Suprapubic skin (tissue), 4 donors: ENCODE measurements around the gene FSTL4. TPM values are rescaled to one million over a fixed set of nuclear protein-coding genes. Genes with fewer than 3 reads are reported as not detected.

Experiments used
- DNase-seq, 2 donors: peaks; one replicate each; pipeline ENCODE4 v3.0.0-alpha.2; 2019; ENCODE audit warnings: low spot score in 2 of 2
- H3K27ac ChIP-seq: fragments of 200-600 bp; sonication (generic); one replicate; pipeline ENCODE4 v1.5.1; 2019
- H3K27me3 ChIP-seq: fragments of 200-600 bp; sonication (generic); one replicate; pipeline ENCODE4 v1.5.1; 2019
- H3K36me3 ChIP-seq: fragments of 200-600 bp; sonication (generic); one replicate; pipeline ENCODE4 v1.5.1; 2019
- H3K4me1 ChIP-seq: fragments of 200-600 bp; sonication (generic); one replicate; pipeline ENCODE4 v1.5.1; 2019
- H3K4me3 ChIP-seq: fragments of 200-600 bp; sonication (generic); one replicate; pipeline ENCODE4 v1.5.1; 2019; ENCODE audit warnings: mild to moderate bottlenecking
- H3K9me3 ChIP-seq: fragments of 200-600 bp; sonication (generic); one replicate; pipeline ENCODE4 v1.5.1; 2019
- CTCF ChIP-seq, 2 donors: fragments of 200-600 bp in 1 of 2; fragments of 450-650 bp in 1 of 2; sonication (generic) in 1 of 2; IDR thresholded peaks; one replicate each; pipeline ENCODE4 v1.5.1; 2016 to 2019; ENCODE audit warnings: antibody characterized with exemption in 2 of 2, mild to moderate bottlenecking in 1 of 2, moderate library complexity in 1 of 2
- EP300 ChIP-seq: sonication (generic); formaldehyde crosslinking; IDR thresholded peaks from one replicate; pipeline ENCODE4 v1.6.1; 2017; ENCODE audit warnings: antibody characterized with exemption
- POLR2A ChIP-seq, 2 donors: fragments of 450-650 bp; IDR thresholded peaks; one replicate each; pipeline ENCODE4 v1.6.1; 2017; ENCODE audit warnings: antibody characterized with exemption in 2 of 2, mild to moderate bottlenecking in 2 of 2, moderate library complexity in 2 of 2
- POLR2AphosphoS5 ChIP-seq, 3 donors: sonication (generic); formaldehyde crosslinking; IDR thresholded peaks; one replicate each; pipeline ENCODE4 v1.6.1; 2017; ENCODE audit warnings: antibody characterized with exemption in 3 of 3
- WGBS: methylation state at CpG from one replicate; pipeline ENCODE4 v1.1.5; 2018; 5-methylcytosine and 5-hydroxymethylcytosine counted together
- total RNA-seq, 4 donors: library from RNA; depleted of rRNA; stranded (reverse); fragments of >200 nt; gene quantifications; one replicate each; pipeline ENCODE4 v1.1.0, GENCODE V29; 2016

Gene FSTL4
- total RNA-seq, 4 donors from 2014 or later: 2.3 to 6.4 (median 5.8) TPM

- Histone ChIP-seq H3K27me3 (no peaks in the 10 kb centered on the region), H3K4me3 (no peak overlapping the region), H3K9me3 (no peaks in the 10 kb centered on the region), H3K27ac (no peak overlapping the region), H3K4me1 (no peaks in the 10 kb centered on the region), H3K36me3 (no peaks in the 10 kb centered on the region)
- TF ChIP-seq EP300: no peak
- TF ChIP-seq POLR2AphosphoS5 (IDR thresholded peaks at IDR 0.05): no peak
- no peak for TF ChIP-seq POLR2A (IDR thresholded peaks at IDR 0.05)
- peak; percentile 17 to 37 for DNase-seq
- WGBS: 92% methylated on average over 10 of the region's 10 CpGs
Measured at GRCh38 chr5:133390416-133391353, 221.7 kb downstream of the FSTL4 start.

- Histone ChIP-seq H3K4me3 (no peak overlapping the region), H3K27ac (no peak overlapping the region), H3K27me3 (no peaks in the 10 kb centered on the region), H3K36me3 (no peaks in the 10 kb centered on the region), H3K4me1 (no peaks in the 10 kb centered on the region), H3K9me3 (no peaks in the 10 kb centered on the region)
- TF ChIP-seq EP300 (no peak), POLR2AphosphoS5 (IDR thresholded peaks at IDR 0.05) (no peak), POLR2A (IDR thresholded peaks at IDR 0.05) (no peak), CTCF (IDR thresholded peaks at IDR 0.05) (no peak)
- peak in 1 of 2 donors; percentile 15 for DNase-seq
- WGBS: 70% methylated on average over 4 of the region's 4 CpGs
Measured at GRCh38 chr5:133389066-133389590, 223.2 kb downstream of the FSTL4 start.

- Histone ChIP-seq H3K36me3 (no peaks in the 10 kb centered on the region), H3K27me3 (no peaks in the 10 kb centered on the region), H3K4me3 (no peak overlapping the region), H3K9me3 (no peaks in the 10 kb centered on the region), H3K27ac (no peak overlapping the region), H3K4me1 (no peaks in the 10 kb centered on the region)
- peak; percentile 31 to 62 for DNase-seq
- 93% methylated on average over 9 of the region's 9 CpGs for WGBS
- TF ChIP-seq POLR2AphosphoS5 (IDR thresholded peaks at IDR 0.05) (no peak), EP300 (no peak), CTCF (IDR thresholded peaks at IDR 0.05) (no peak), POLR2A (IDR thresholded peaks at IDR 0.05) (no peak)
Measured at GRCh38 chr5:133387621-133388020, 224.7 kb downstream of the FSTL4 start.

GRCh38 chr5:133387091-133387490 is 225.2 kb downstream of the FSTL4 start:
- 71% methylated on average over 4 of the region's 4 CpGs for WGBS
- Histone ChIP-seq H3K27me3 (no peaks in the 10 kb centered on the region), H3K36me3 (no peaks in the 10 kb centered on the region), H3K4me3 (no peak overlapping the region), H3K27ac (no peak overlapping the region), H3K4me1 (no peaks in the 10 kb centered on the region), H3K9me3 (no peaks in the 10 kb centered on the region)
- TF ChIP-seq POLR2A (IDR thresholded peaks at IDR 0.05) (no peak), EP300 (no peak)
- peak; percentile 8 to 44 for DNase-seq

- no peaks in the 10 kb centered on the region for H3K27me3 ChIP-seq
- WGBS: 75% methylated on average over 10 of the region's 10 CpGs
- H3K36me3 ChIP-seq: no peaks in the 10 kb centered on the region
- no peak overlapping the region for H3K4me3 ChIP-seq
- TF ChIP-seq POLR2AphosphoS5 (IDR thresholded peaks at IDR 0.05) (no peak), CTCF (IDR thresholded peaks at IDR 0.05) (no peak), POLR2A (IDR thresholded peaks at IDR 0.05) (no peak), EP300 (no peak)
- H3K4me1 ChIP-seq: no peaks in the 10 kb centered on the region
- DNase-seq: peak in 1 of 2 donors; percentile 32
- no peaks in the 10 kb centered on the region for H3K9me3 ChIP-seq
- H3K27ac ChIP-seq: no peak overlapping the region
Measured at GRCh38 chr5:133386662-133387061, 225.7 kb downstream of the FSTL4 start.

GRCh38 chr5:133385346-133385745 is 227.0 kb downstream of the FSTL4 start:
- WGBS: 99% methylated on average over 5 of the region's 5 CpGs
- TF ChIP-seq POLR2A (IDR thresholded peaks at IDR 0.05) (no peak), CTCF (IDR thresholded peaks at IDR 0.05) (no peak), POLR2AphosphoS5 (IDR thresholded peaks at IDR 0.05) (no peak), EP300 (no peak)

More at GRCh38 chr5:133385346-133385745, 227.0 kb downstream of the FSTL4 start:
- Histone ChIP-seq H3K9me3 (no peaks in the 10 kb centered on the region), H3K27ac (no peak overlapping the region), H3K27me3 (no peaks in the 10 kb centered on the region), H3K36me3 (no peaks in the 10 kb centered on the region), H3K4me1 (no peaks in the 10 kb centered on the region), H3K4me3 (no peak overlapping the region)
- peak; percentile 28 to 41 for DNase-seq
